HepG2 (cell line): ENCODE results near the gene TUT1.

Experiments used
- ATF1 ChIP-seq: IDR thresholded peaks from 2 replicates; pipeline ENCODE4 v1.6.1; 2016; ENCODE audit warnings: mild to moderate bottlenecking, control low read depth
- CTCF ChIP-seq: sonication (generic); formaldehyde crosslinking; IDR thresholded peaks from 2 replicates; pipeline ENCODE4 v1.5.0; 2020; ENCODE audit warnings: mild to moderate bottlenecking, missing genetic modification reagents, moderate library complexity
- EZH2 ChIP-seq: conservative IDR thresholded peaks from 2 replicates; pipeline ENCODE4 v1.6.1; 2012; ENCODE audit warnings: mild to moderate bottlenecking, low read depth, low read length, moderate library complexity
- JUN ChIP-seq: sonication (generic); formaldehyde crosslinking; IDR thresholded peaks from 2 replicates; pipeline ENCODE4 v1.4.0; 2020; ENCODE audit warnings: mild to moderate bottlenecking, missing genetic modification reagents
- NFIB ChIP-seq: sonication (generic); formaldehyde crosslinking; IDR thresholded peaks from 2 replicates; pipeline ENCODE4 v1.9.0; 2021; ENCODE audit warnings: missing genetic modification reagents, mild to moderate bottlenecking, borderline replicate concordance
- NFYB ChIP-seq: sonication (generic); formaldehyde crosslinking; IDR thresholded peaks from 2 replicates; pipeline ENCODE4 v1.4.0; 2020; ENCODE audit warnings: missing genetic modification reagents
- PHB2 ChIP-seq: fragments of 450-650 bp; IDR thresholded peaks from 2 replicates; pipeline ENCODE4 v1.6.1; 2018; ENCODE audit not compliant: partially characterized antibody
- POLR2AphosphoS5 ChIP-seq: IDR thresholded peaks from 2 replicates; pipeline ENCODE4 v1.6.1; 2012; ENCODE audit warnings: low read depth, low read length
- RAD51 ChIP-seq: fragments of 450-650 bp; IDR thresholded peaks from 2 replicates; pipeline ENCODE4 v1.6.1; 2016; ENCODE audit warnings: borderline replicate concordance
- ZFP36L2 ChIP-seq: sonication (generic); formaldehyde crosslinking; IDR thresholded peaks from 2 replicates; pipeline ENCODE4 v1.4.0; 2020; ENCODE audit warnings: missing genetic modification reagents
- ZNF180 ChIP-seq: sonication (generic); formaldehyde crosslinking; IDR thresholded peaks from 2 replicates; pipeline ENCODE4 v1.4.0; 2020; ENCODE audit warnings: low read depth, missing genetic modification reagents, borderline replicate concordance
- ZNF570 ChIP-seq: sonication (generic); formaldehyde crosslinking; IDR thresholded peaks from 2 replicates; pipeline ENCODE4 v1.4.0; 2020; ENCODE audit warnings: mild to moderate bottlenecking, missing genetic modification reagents, borderline replicate concordance
- ZNF777 ChIP-seq: sonication (generic); formaldehyde crosslinking; IDR thresholded peaks from 2 replicates; pipeline ENCODE4 v1.4.0; 2020; ENCODE audit warnings: missing genetic modification reagents
- TF ChIP-seq, protein P1 (sequence below): IDR thresholded peaks from 2 replicates; pipeline ENCODE4 v1.6.1; 2016; ENCODE audit warnings: mild to moderate bottlenecking, missing biosample characterization, missing genetic modification reagents

GRCh38 chr11:62588966-62589637 is 2.2 kb downstream of the TUT1 start:
- TF ChIP-seq CTCF (peak; percentile 24; the same call in 1 of the 2 replicates), ZNF777 (CRISPR knock-in tag) (no peak), POLR2AphosphoS5 (no peak), NFYB (CRISPR knock-in tag) (no peak), ZFP36L2 (CRISPR knock-in tag) (no peak), JUN (no peak), RAD51 (no peak), EZH2 (no peak), NFIB (CRISPR knock-in tag) (no peak), ATF1 (CRISPR knock-in tag) (no peak), ZNF570 (no peak), PHB2 (no peak), ZNF180 (no peak)
- TF ChIP-seq, protein P1, sequence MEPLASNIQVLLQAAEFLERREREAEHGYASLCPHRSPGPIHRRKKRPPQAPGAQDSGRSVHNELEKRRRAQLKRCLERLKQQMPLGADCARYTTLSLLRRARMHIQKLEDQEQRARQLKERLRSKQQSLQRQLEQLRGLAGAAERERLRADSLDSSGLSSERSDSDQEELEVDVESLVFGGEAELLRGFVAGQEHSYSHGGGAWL (CRISPR knock-in tag): no peak
